ENCODE results near the gene SFTPB. TPM values are rescaled to one million over a fixed set of nuclear protein-coding genes. Genes with fewer than 3 reads are reported as not detected.

The SFTPB gene
- total RNA-seq, 1 experiment from 2014 or later, result 0.26 TPM

DNA sequence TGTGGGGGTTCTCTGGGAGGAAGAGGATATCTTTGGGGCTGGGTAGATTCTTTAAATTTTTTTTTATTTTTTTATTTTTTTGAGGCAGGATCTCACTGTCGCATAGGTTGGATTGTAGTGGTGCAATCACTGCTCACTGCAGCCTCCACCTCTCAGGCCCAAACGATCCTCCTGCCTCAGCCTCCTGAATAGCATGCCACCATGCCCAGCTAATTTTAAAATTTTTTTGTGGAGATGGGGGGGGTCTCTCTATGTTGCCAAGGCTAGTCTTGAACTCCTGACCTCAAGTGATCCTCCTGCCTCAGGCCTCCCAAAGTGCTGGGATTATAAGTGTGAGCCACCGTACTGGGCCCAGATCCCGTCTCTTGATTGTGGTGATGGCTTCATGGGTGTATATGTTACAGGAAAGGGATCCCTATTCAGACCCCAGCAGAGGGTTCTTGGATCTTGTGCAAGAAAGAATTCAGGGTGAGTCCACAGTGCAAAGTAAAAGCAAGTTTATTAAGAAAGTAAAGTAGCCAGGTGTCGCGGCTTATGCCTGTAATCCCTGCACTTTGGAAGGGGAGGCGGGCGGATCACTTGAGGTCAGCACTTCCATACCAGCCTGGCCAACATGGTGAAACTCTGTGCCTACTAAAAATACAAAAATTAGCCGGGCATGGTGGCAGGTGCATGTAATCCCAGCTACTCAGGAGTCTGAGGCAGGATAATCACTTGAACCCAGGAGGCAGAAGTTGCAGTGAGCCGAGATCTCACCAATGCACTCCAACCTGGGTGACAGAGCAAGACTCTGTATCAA is 54.1 kb downstream of the SFTPB start:
- H3K27ac Mint-ChIP-seq (ENCODE audit: low read depth, unreplicated experiment), result no peak overlapping the region
- H3K4me1 Mint-ChIP-seq (ENCODE audit: insufficient read depth, unreplicated experiment), result peaks cover 10% of the 10 kb centered on the region
- H3K9me3 Mint-ChIP-seq (ENCODE audit: unreplicated experiment), result no peaks in the 10 kb centered on the region
- H3K4me3 Mint-ChIP-seq (ENCODE audit: unreplicated experiment), result no peak overlapping the region
- TF ChIP-seq, protein P1, sequence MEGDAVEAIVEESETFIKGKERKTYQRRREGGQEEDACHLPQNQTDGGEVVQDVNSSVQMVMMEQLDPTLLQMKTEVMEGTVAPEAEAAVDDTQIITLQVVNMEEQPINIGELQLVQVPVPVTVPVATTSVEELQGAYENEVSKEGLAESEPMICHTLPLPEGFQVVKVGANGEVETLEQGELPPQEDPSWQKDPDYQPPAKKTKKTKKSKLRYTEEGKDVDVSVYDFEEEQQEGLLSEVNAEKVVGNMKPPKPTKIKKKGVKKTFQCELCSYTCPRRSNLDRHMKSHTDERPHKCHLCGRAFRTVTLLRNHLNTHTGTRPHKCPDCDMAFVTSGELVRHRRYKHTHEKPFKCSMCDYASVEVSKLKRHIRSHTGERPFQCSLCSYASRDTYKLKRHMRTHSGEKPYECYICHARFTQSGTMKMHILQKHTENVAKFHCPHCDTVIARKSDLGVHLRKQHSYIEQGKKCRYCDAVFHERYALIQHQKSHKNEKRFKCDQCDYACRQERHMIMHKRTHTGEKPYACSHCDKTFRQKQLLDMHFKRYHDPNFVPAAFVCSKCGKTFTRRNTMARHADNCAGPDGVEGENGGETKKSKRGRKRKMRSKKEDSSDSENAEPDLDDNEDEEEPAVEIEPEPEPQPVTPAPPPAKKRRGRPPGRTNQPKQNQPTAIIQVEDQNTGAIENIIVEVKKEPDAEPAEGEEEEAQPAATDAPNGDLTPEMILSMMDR (IDR thresholded peaks at IDR 0.05; ENCODE audit: unreplicated experiment), result no peak
- intact Hi-C loops (cut with micrococcal nuclease), result no loop called here
- no peak for DNase-seq (ENCODE audit: unreplicated experiment)
- no TSS peak for BruUV-seq (replicated peaks)
- ChIA-PET CTCF (interaction anchor here (1.3 to 1.5 kb wide), 2 partner anchors 11 to 23 kb away, joined by 4 read pairs; partner anchors contain the start of gene TMEM150A), POLR2A (interaction anchor here (1.0 to 4.4 kb wide), 4 partner anchors 12 to 75 kb away, joined by 3 to 34 read pairs (median 20); partner anchors contain the start of genes MAT2A, RNF181, TMEM150A and VAMP8)
- peaks cover 40% of the 10 kb centered on the region for H3K36me3 Mint-ChIP-seq (ENCODE audit: insufficient read depth, unreplicated experiment)
- H3K27me3 Mint-ChIP-seq (ENCODE audit: insufficient read depth, unreplicated experiment), result no peaks in the 10 kb centered on the region

DNA sequence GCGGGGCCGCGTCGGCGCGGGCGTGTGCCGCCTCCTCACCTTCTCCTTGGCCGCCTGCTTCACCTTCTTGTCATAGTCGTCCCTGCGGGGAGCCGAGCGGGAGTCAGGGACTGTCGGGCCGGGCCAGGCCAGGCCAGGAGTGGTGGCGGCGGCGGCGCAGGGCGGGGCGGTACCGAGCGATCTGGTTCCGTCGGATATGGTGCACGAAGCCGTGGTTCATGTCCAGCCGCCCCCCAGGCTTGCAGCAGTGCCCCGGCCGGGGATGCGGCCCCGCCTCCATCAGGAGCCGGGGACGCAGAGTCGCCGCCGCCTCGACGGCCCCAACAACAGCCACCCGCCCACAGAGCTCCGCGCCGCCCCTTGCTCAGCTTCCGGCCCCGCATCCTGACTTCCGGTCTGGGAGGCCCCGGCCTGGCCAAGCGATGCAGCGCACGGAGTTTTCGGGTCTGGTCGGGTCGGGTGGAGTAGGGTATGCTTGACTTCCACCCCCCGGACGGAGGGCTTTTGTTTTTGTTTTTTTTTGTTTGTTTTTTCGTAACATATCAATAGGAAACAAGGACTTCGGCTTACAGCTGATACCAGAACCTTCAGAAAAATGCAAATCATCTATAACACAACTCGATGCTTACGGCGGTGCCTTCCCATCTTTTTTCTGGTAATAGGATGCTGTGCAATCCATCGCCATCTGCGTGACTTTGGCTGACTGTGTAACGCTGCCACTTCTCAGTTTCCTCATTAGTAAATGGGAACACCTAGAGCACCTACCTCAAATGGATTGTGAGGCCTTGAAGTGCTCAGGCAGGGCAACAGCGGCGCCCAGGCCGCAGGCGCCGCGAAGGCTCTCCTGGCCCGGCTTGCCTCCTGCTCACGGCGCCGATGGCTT is 56.1 kb downstream of the SFTPB start, which contains the start of gene C2orf68:
TSS of gene C2orf68 (minus strand) at position 362 of the 883 bp plus-strand sequence. CDS start at position 280, 82 bp downstream.
- ChIA-PET CTCF (interaction anchor here (1.9 kb wide), 1 partner anchor 26 kb away, joined by 4 read pairs; no protein-coding TSS in a partner anchor), POLR2A (interaction anchor here (0.6 to 4.4 kb wide), 19 partner anchors 9 to 583 kb away, joined by 3 to 34 read pairs (median 4); partner anchors contain the start of genes ELMOD3, IMMT, MAT2A and POLR1A)
- Mint-ChIP-seq H3K36me3 (ENCODE audit: insufficient read depth, unreplicated experiment) (peaks cover 49% of the 10 kb centered on the region), H3K9me3 (ENCODE audit: unreplicated experiment) (no peaks in the 10 kb centered on the region), H3K4me1 (ENCODE audit: insufficient read depth, unreplicated experiment) (peaks cover 4% of the 10 kb centered on the region), H3K4me3 (ENCODE audit: unreplicated experiment) (peak within 1 kb of the TSS; percentile 83), H3K27me3 (ENCODE audit: insufficient read depth, unreplicated experiment) (no peaks in the 10 kb centered on the region), H3K27ac (ENCODE audit: low read depth, unreplicated experiment) (peak within 1 kb of the TSS; percentile 68)
- peak; percentile 83 for DNase-seq (ENCODE audit: unreplicated experiment)
- intact Hi-C loops (cut with micrococcal nuclease), result no loop called here
- TF ChIP-seq, protein P1 (IDR thresholded peaks at IDR 0.05; ENCODE audit: unreplicated experiment), result no peak
- BruUV-seq (replicated peaks), result TSS peak; percentile 76

DNA sequence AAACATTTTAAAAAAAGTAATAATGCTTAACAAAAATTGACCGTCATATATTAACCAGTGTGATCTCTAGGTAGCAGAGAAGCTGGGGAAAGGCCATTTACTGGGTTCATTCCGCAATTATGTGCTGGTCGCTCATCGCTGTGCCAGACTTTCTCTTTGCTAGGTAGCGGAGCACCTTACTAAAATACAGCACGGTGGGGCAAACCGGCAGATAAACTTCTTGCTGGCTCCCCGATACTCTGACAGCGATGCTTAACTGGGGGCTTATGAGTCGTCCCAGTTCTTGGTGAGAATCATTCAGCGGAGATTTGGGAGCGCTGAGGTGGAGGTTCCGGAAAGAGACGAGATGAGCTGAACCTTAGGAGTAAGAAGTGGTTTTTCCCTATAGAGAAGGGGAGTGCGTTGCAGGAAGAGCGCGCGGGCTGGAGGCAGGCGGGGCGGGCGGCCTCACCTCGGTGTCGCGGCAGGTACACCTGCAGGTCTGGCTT is 56.7 kb downstream of the SFTPB start:
- ChIA-PET CTCF (interaction anchor here (1.9 kb wide), 1 partner anchor 26 kb away, joined by 4 read pairs; no protein-coding TSS in a partner anchor), POLR2A (interaction anchor here (0.6 to 4.4 kb wide), 18 partner anchors 9 to 584 kb away, joined by 3 to 34 read pairs (median 4); partner anchors contain the start of genes ELMOD3, IMMT, MAT2A and POLR1A)
- peak overlapping the region; percentile 83 for H3K4me3 Mint-ChIP-seq (ENCODE audit: unreplicated experiment)
- TF ChIP-seq, protein P1 (IDR thresholded peaks at IDR 0.05; ENCODE audit: unreplicated experiment), result no peak
- TSS peak; percentile 35 for BruUV-seq (replicated peaks)
- DNase-seq (ENCODE audit: unreplicated experiment), result no peak
- peak overlapping the region; percentile 68 for H3K27ac Mint-ChIP-seq (ENCODE audit: low read depth, unreplicated experiment)
- no peaks in the 10 kb centered on the region for H3K27me3 Mint-ChIP-seq (ENCODE audit: insufficient read depth, unreplicated experiment)
- H3K9me3 Mint-ChIP-seq (ENCODE audit: unreplicated experiment), result no peaks in the 10 kb centered on the region
- H3K36me3 Mint-ChIP-seq (ENCODE audit: insufficient read depth, unreplicated experiment), result peaks cover 51% of the 10 kb centered on the region
- peaks cover 4% of the 10 kb centered on the region for H3K4me1 Mint-ChIP-seq (ENCODE audit: insufficient read depth, unreplicated experiment)
- intact Hi-C loops (cut with micrococcal nuclease), result no loop called here

Other genes with a start within 250 kb of the SFTPB start
- gene SH2D6, start 249.5 kb downstream of the SFTPB start, total RNA-seq (2022), result 0.84 and 2.2 TPM in 2 replicates
- gene MAT2A, start 129.0 kb downstream of the SFTPB start, total RNA-seq (2022), result 348 and 366 TPM in 2 replicates
- gene GGCX, start 106.7 kb downstream of the SFTPB start, total RNA-seq (2022), result 49.1 and 52.2 TPM in 2 replicates
- gene VAMP8, start 90.6 kb downstream of the SFTPB start, total RNA-seq (2022), result 49.9 and 56.0 TPM in 2 replicates
- gene VAMP5, start 83.8 kb downstream of the SFTPB start, total RNA-seq (2022), result 1.6 and 3.0 TPM in 2 replicates
- 125 and 215 TPM in 2 replicates for gene RNF181, start 72.5 kb downstream of the SFTPB start, total RNA-seq (2022)
- 12.5 and 14.5 TPM in 2 replicates for gene TMEM150A, start 65.5 kb downstream of the SFTPB start, total RNA-seq (2022)
- 34.3 and 35.5 TPM in 2 replicates for gene C2orf68, start 56.1 kb downstream of the SFTPB start, total RNA-seq (2022)
- 36.7 and 43.8 TPM in 2 replicates for gene USP39, start 52.0 kb downstream of the SFTPB start, total RNA-seq (2022)
- not detected in 2 replicates for gene GNLY, start 26.2 kb upstream of the SFTPB start, total RNA-seq (2022)
- 0.72 and 1.2 TPM in 2 replicates for gene ATOH8, start 85.8 kb upstream of the SFTPB start, total RNA-seq (2022)
- 1.2 and 2.3 TPM in 2 replicates for gene ST3GAL5, start 220.8 kb upstream of the SFTPB start, total RNA-seq (2022)